Mammary epithelial cell (primary cell): ENCODE measurements around the gene GABRG3.

Source experiments
- EZH2 ChIP-seq: IDR thresholded peaks from 2 replicates; pipeline ENCODE4 v1.6.1; 2012; ENCODE audit warnings: low read length, inconsistent platforms, borderline replicate concordance
- TF ChIP-seq, protein P1 (sequence below), 2 donors: IDR thresholded peaks in 1 of 2; conservative IDR thresholded peaks in 1 of 2; 2 replicates each; pipeline ENCODE4 v1.5.1; 2011 to 2012; ENCODE audit warnings: inconsistent platforms in 2 of 2, low read length in 2 of 2, mild to moderate bottlenecking in 2 of 2, control low read depth in 1 of 2, low read depth in 1 of 2; ENCODE audit not compliant: insufficient read depth in 1 of 2; ENCODE audit errors: extremely low read depth in 1 of 2

DNA sequence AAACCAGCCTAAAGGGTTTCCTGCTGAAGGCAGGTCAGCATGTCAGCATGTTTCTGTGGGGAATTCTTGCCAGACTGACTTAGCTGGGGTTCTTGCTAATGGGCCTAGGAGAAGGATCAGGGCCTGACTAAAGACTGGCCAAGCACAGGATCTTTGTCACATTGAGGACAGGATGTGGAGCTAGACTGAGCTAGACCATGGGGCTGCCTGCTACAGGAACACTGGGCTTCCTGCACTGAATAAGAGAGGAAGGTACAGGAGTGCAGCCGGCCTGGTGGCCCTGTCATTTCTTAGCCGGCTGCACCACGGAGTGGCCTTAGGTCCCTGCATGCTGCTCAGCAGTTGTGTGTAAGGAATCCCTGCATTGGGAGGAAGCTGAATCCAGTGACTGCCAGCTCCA lies 68.2 kb downstream of the GABRG3 start:
- TF ChIP-seq, protein P1, sequence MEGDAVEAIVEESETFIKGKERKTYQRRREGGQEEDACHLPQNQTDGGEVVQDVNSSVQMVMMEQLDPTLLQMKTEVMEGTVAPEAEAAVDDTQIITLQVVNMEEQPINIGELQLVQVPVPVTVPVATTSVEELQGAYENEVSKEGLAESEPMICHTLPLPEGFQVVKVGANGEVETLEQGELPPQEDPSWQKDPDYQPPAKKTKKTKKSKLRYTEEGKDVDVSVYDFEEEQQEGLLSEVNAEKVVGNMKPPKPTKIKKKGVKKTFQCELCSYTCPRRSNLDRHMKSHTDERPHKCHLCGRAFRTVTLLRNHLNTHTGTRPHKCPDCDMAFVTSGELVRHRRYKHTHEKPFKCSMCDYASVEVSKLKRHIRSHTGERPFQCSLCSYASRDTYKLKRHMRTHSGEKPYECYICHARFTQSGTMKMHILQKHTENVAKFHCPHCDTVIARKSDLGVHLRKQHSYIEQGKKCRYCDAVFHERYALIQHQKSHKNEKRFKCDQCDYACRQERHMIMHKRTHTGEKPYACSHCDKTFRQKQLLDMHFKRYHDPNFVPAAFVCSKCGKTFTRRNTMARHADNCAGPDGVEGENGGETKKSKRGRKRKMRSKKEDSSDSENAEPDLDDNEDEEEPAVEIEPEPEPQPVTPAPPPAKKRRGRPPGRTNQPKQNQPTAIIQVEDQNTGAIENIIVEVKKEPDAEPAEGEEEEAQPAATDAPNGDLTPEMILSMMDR (conservative IDR thresholded peaks at IDR 0.05 in 1 of 2, IDR thresholded peaks at IDR 0.05 in 1 of 2; ENCODE audit: extremely low read depth in 1 of 2, insufficient read depth in 1 of 2, low read depth in 1 of 2, low read length in 2 of 2), result no peak
- TF ChIP-seq EZH2, result no peak
